GM12878 (cell line): ENCODE data around the gene CEP295NL. TPM values are rescaled to one million over a fixed set of nuclear protein-coding genes. Genes with fewer than 3 reads are reported as not detected.

Source experiments
- CBX5 ChIP-seq: sonication (generic); IDR thresholded peaks from 2 replicates; pipeline ENCODE4 v1.6.1; 2016; ENCODE audit warnings: low read depth, moderate library complexity, mild to moderate bottlenecking, inconsistent platforms
- DPF2 ChIP-seq: fragments of 450-650 bp; IDR thresholded peaks from 2 replicates; pipeline ENCODE4 v1.6.1; 2017; ENCODE audit warnings: mild to moderate bottlenecking
- E4F1 ChIP-seq: fragments of 450-650 bp; IDR thresholded peaks from 2 replicates; pipeline ENCODE4 v1.6.1; 2018; ENCODE audit warnings: borderline replicate concordance, mild to moderate bottlenecking; ENCODE audit not compliant: partially characterized antibody
- FOS ChIP-seq: IDR thresholded peaks from 3 replicates; pipeline ENCODE4 v1.6.1; 2011; ENCODE audit warnings: borderline replicate concordance; ENCODE audit not compliant: insufficient read length; ENCODE audit errors: extremely low read depth
- HDAC6 ChIP-seq: fragments of 200-600 bp; sonication (generic); IDR thresholded peaks from one replicate; pipeline ENCODE4 v1.8.0; 2017; ENCODE audit warnings: antibody characterized with exemption; ENCODE audit not compliant: unreplicated experiment
- HDGF ChIP-seq: fragments of 450-650 bp; IDR thresholded peaks from 2 replicates; pipeline ENCODE4 v1.6.1; 2016; ENCODE audit warnings: antibody characterized with exemption
- JUNB ChIP-seq: IDR thresholded peaks from 2 replicates; pipeline ENCODE4 v1.6.1; 2016; ENCODE audit warnings: antibody characterized with exemption, mild to moderate bottlenecking
- MAX ChIP-seq: IDR thresholded peaks from 2 replicates; pipeline ENCODE4 v1.6.1; 2012; ENCODE audit warnings: low read depth, low read length, improper control_type of control experiment
- PBX3 ChIP-seq: IDR thresholded peaks from 2 replicates; pipeline ENCODE4 v1.6.1; 2011; ENCODE audit warnings: mild to moderate bottlenecking, low read depth, low read length, moderate library complexity; ENCODE audit not compliant: insufficient replicate concordance
- POLR2AphosphoS2 ChIP-seq: IDR thresholded peaks from 2 replicates; pipeline ENCODE4 v1.6.1; 2011; ENCODE audit warnings: low read depth, mild to moderate bottlenecking, low read length, improper control_type of control experiment, moderate library complexity
- SUZ12 ChIP-seq: fragments of 200-600 bp; sonication (generic); IDR thresholded peaks from one replicate; pipeline ENCODE4 v1.6.1; 2018; ENCODE audit warnings: antibody characterized with exemption, mild to moderate bottlenecking; ENCODE audit not compliant: unreplicated experiment
- YY1 ChIP-seq: IDR thresholded peaks from 2 replicates; pipeline ENCODE4 v1.6.1; 2011; ENCODE audit warnings: low read depth, mild to moderate bottlenecking, low read length
- ZBTB33 ChIP-seq: fragments of 450-650 bp; IDR thresholded peaks from 2 replicates; pipeline ENCODE4 v1.6.1; 2017; ENCODE audit warnings: mild to moderate bottlenecking
- polyA plus RNA-seq, 11 experiments: library from polyadenylated mRNA; depleted of rRNA in 4 of 11; unstranded in 6 of 11; stranded (reverse) in 5 of 11; fragments of >200 nt; fragmentation: Nextera tagmentation in 4 of 11; fragmentation: Illumina TruSeq in 1 of 11; extraction: Ambion mirVana in 4 of 11; extraction: Trizol in 1 of 11; gene quantifications; 1 replicate in 1 of 11; 2 replicates in 10 of 11; pipeline versions ENCODE4 v1.2.1 to v1.2.3, GENCODE V29; 2011 to 2016; ENCODE audit warnings: inconsistent platforms in 2 of 11, missing spikeins in 2 of 11, low read depth in 1 of 11
- total RNA-seq, 4 experiments: library from RNA; depleted of rRNA in 3 of 4; stranded (reverse); fragments of >200 nt in 3 of 4; fragmentation: Illumina TruSeq in 1 of 4; extraction: Trizol in 1 of 4; gene quantifications; 2 replicates each; pipeline versions ENCODE4 v1.2.1 to v1.2.3, GENCODE V29; 2013 to 2021
- TF ChIP-seq, protein P1 (sequence below): fragments of 450-650 bp; IDR thresholded peaks from 2 replicates; pipeline ENCODE4 v1.6.1; 2017; ENCODE audit warnings: antibody characterized with exemption, mild to moderate bottlenecking, moderate library complexity
- TF ChIP-seq, protein P2 (sequence below): fragments of 450-650 bp; IDR thresholded peaks from 2 replicates; pipeline ENCODE4 v1.6.1; 2018; ENCODE audit warnings: mild to moderate bottlenecking, low read depth, moderate library complexity; ENCODE audit not compliant: partially characterized antibody

CEP295NL gene
- total and polyA plus RNA-seq, 10 of the 15 experiments (the other 5 are each of a cell fraction or from before 2014, with no cell fraction given): not detected

DNA sequence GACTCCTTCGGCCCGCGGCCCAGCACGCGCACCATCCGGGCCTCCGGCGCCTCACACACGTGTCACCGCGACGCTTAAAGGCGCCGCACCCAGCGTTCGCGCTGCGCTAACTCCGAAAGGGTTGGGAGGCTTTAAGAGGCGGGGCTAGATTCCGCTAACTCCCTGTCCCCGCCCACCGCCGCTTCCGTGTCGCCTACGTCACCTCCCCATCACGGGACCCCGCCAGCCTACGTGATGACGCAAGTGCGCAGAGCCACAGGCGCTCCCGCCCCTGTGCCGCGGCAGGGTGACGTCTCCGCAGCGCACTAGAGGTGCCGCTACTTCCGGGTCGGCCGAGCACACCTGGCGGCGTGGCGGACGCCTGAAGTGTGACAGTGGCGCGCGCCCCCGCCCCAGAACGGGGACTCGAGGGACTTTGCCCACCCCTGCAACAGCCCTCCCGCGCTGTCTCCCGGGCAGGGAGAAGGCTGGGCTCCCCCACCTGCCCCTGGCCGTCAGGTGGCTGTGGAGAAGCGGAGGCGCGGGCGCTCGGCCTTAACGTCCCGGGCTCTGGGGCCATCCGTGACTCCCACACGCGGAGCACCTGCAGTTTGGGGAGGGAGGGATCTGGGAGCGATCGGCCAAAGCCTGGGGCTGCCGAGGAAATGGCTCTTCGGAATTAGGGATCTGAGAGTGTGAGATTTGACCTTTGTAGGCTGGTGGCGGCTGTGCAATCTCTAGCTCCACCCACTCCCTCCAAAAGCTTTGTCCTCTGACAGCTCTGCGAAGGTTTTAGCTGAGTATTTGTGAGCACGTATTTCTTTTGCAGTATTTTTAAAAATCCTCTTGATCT, 62.0 kb downstream of the CEP295NL start, which contains the start of gene USP36 (continued):
- TF ChIP-seq E4F1 (peak; percentile 95), FOS (no peak), HDGF (peak; percentile 95), POLR2AphosphoS2 (peak; percentile 94), SUZ12 (no peak), ZBTB33 (peak; percentile 99), YY1 (peak; percentile 44; the same call in 1 of the 2 replicates), CBX5 (no peak), MAX (peak; percentile 98), JUNB (no peak), PBX3 (peak; percentile 21), DPF2 (peak; percentile 79), HDAC6 (no peak)
- TF ChIP-seq, protein P1, sequence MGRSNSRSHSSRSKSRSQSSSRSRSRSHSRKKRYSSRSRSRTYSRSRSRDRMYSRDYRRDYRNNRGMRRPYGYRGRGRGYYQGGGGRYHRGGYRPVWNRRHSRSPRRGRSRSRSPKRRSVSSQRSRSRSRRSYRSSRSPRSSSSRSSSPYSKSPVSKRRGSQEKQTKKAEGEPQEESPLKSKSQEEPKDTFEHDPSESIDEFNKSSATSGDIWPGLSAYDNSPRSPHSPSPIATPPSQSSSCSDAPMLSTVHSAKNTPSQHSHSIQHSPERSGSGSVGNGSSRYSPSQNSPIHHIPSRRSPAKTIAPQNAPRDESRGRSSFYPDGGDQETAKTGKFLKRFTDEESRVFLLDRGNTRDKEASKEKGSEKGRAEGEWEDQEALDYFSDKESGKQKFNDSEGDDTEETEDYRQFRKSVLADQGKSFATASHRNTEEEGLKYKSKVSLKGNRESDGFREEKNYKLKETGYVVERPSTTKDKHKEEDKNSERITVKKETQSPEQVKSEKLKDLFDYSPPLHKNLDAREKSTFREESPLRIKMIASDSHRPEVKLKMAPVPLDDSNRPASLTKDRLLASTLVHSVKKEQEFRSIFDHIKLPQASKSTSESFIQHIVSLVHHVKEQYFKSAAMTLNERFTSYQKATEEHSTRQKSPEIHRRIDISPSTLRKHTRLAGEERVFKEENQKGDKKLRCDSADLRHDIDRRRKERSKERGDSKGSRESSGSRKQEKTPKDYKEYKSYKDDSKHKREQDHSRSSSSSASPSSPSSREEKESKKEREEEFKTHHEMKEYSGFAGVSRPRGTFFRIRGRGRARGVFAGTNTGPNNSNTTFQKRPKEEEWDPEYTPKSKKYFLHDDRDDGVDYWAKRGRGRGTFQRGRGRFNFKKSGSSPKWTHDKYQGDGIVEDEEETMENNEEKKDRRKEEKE: no peak
- TF ChIP-seq, protein P2, sequence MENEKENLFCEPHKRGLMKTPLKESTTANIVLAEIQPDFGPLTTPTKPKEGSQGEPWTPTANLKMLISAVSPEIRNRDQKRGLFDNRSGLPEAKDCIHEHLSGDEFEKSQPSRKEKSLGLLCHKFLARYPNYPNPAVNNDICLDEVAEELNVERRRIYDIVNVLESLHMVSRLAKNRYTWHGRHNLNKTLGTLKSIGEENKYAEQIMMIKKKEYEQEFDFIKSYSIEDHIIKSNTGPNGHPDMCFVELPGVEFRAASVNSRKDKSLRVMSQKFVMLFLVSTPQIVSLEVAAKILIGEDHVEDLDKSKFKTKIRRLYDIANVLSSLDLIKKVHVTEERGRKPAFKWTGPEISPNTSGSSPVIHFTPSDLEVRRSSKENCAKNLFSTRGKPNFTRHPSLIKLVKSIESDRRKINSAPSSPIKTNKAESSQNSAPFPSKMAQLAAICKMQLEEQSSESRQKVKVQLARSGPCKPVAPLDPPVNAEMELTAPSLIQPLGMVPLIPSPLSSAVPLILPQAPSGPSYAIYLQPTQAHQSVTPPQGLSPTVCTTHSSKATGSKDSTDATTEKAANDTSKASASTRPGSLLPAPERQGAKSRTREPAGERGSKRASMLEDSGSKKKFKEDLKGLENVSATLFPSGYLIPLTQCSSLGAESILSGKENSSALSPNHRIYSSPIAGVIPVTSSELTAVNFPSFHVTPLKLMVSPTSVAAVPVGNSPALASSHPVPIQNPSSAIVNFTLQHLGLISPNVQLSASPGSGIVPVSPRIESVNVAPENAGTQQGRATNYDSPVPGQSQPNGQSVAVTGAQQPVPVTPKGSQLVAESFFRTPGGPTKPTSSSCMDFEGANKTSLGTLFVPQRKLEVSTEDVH: peak; percentile 43
